Small intestine (tissue), 7 donors: ENCODE results near the gene DDX4. TPM values are rescaled to one million over a fixed set of nuclear protein-coding genes. Genes with fewer than 3 reads are reported as not detected.

Source experiments
- DNase-seq, 2 donors: peaks; one replicate each; pipeline versions ENCODE4 v3.0.0 to v3.0.0-alpha.2; 2013
- FAIRE-seq: peaks from 2 replicates; lab custom pipeline; 2012; peaks lifted over from hg19 to GRCh38; lab: Jason Lieb, UNC
- H3K27ac ChIP-seq, 3 donors: one replicate each; pipeline ENCODE4 v1.5.1; 2013; ENCODE audit warnings: low read length in 2 of 3, mild to moderate bottlenecking in 2 of 3, control low read depth in 1 of 3, inconsistent platforms in 1 of 3, low read depth in 1 of 3, moderate library complexity in 1 of 3
- H3K27me3 ChIP-seq, 3 donors: one replicate each; pipeline ENCODE4 v1.6.1; 2013; ENCODE audit warnings: low read length in 3 of 3, inconsistent platforms in 1 of 3; ENCODE audit not compliant: control insufficient read depth in 3 of 3, insufficient read depth in 3 of 3
- H3K36me3 ChIP-seq, 3 donors: one replicate each; pipeline ENCODE4 v1.6.1; 2013; ENCODE audit warnings: low read length in 3 of 3, inconsistent platforms in 1 of 3, low read depth in 1 of 3, mild to moderate bottlenecking in 1 of 3, moderate library complexity in 1 of 3; ENCODE audit not compliant: control insufficient read depth in 3 of 3, insufficient read depth in 2 of 3
- H3K4me1 ChIP-seq, 3 donors: one replicate each; pipeline ENCODE4 v1.6.1; 2013; ENCODE audit warnings: low read length in 2 of 3, inconsistent platforms in 1 of 3, low read depth in 1 of 3, mild to moderate bottlenecking in 1 of 3, moderate library complexity in 1 of 3; ENCODE audit not compliant: control insufficient read depth in 3 of 3, insufficient read depth in 2 of 3
- H3K4me3 ChIP-seq, 3 donors: one replicate each; pipeline ENCODE4 v1.5.1; 2013; ENCODE audit warnings: low read length in 3 of 3, control low read depth in 1 of 3, inconsistent platforms in 1 of 3, low read depth in 1 of 3, mild to moderate bottlenecking in 1 of 3, moderate library complexity in 1 of 3
- H3K9me3 ChIP-seq, 2 donors: one replicate each; pipeline ENCODE4 v1.6.1; 2013; ENCODE audit warnings: low read depth in 1 of 2, low read length in 1 of 2; ENCODE audit not compliant: control insufficient read depth in 2 of 2, insufficient read depth in 1 of 2
- WGBS, 3 donors: extraction: QIAGEN DNeasy Blood & Tissue Kit; methylation state at CpG; one replicate each; pipeline ENCODE4 v1.1.7; 2013; 5-methylcytosine and 5-hydroxymethylcytosine counted together
- polyA plus RNA-seq, 4 donors: library from polyadenylated mRNA; stranded (reverse) in 3 of 4; unstranded in 1 of 4; fragments of 200-250 nt in 3 of 4; fragments of 120-200 nt in 1 of 4; gene quantifications; one replicate each; pipeline versions ENCODE4 v1.2.1 to v1.2.3, GENCODE V29; 2013
- donor health status: healthy with polysubstance abuse.
- donor health status: control.
- donor health status: control.
- donor health status: Bipolar disorder and iron deficiency.
- donor health status: healthy.

The DDX4 gene
- polyA plus RNA-seq, 4 donors = 0.01 TPM; not detected in 3

DNA sequence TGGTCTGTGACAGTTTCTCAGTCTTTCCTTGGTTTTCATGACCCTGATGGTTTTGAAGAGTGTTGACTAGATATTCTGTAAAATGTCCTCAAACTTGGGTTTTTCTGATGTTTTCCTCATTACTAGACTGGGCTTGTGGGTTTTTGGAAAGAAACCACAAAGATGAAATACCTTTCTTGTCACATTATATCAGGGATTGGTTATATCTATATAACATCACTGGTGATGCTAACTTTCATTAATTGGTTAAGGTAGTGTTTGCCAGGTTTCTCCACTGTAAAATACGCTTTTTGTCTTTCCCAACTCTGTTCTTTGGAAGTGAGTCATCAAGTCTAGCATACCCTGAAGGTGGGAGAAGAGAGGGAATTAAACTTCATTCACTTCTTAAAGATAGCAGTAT, 110.0 kb downstream of the DDX4 start:
- Histone ChIP-seq H3K27ac (no peak overlapping the region), H3K4me1 (no peaks in the 10 kb centered on the region), H3K36me3 (no peaks in the 10 kb centered on the region), H3K4me3 (no peak overlapping the region), H3K27me3 (peaks cover 0 to 4% (median 3%) of the 10 kb centered on the region in 3 donors), H3K9me3 (peaks cover 0 to 5% of the 10 kb centered on the region in 2 donors)
- 68 to 85% (median 74%) methylated on average over 1 of the region's 1 CpG for WGBS, 3 donors
- no peak for DNase-seq
- no peak for FAIRE-seq

DNA sequence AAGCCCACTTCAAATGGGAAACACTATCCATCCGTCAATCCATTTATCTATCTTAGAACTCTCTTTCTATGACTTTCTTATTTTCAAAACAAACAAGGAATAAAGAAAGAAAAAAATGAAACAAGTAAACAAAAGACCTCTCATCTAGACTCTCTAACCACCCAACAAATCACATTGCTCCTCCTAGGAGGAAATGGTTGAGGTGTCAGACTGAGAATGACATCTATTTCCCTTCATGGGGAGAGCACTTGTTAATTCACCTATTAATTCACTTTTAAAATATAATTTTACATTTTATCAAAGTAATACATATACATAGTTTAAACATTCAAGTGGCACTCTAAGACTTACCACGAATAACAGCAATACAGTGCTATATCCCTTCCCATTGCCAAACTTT, 110.9 kb downstream of the DDX4 start:
- no peaks in the 10 kb centered on the region for H3K4me1 ChIP-seq
- WGBS, 3 donors = 80 to 86% (median 82%) methylated on average over 2 of the region's 2 CpGs
- FAIRE-seq (no peak), DNase-seq (no peak)
- H3K36me3 ChIP-seq = no peaks in the 10 kb centered on the region
- H3K4me3 ChIP-seq = no peak overlapping the region
- H3K9me3 ChIP-seq = peaks cover 0 to 5% of the 10 kb centered on the region in 2 donors
- H3K27me3 ChIP-seq = peaks cover 0 to 4% (median 3%) of the 10 kb centered on the region in 3 donors
- no peak overlapping the region for H3K27ac ChIP-seq

DNA sequence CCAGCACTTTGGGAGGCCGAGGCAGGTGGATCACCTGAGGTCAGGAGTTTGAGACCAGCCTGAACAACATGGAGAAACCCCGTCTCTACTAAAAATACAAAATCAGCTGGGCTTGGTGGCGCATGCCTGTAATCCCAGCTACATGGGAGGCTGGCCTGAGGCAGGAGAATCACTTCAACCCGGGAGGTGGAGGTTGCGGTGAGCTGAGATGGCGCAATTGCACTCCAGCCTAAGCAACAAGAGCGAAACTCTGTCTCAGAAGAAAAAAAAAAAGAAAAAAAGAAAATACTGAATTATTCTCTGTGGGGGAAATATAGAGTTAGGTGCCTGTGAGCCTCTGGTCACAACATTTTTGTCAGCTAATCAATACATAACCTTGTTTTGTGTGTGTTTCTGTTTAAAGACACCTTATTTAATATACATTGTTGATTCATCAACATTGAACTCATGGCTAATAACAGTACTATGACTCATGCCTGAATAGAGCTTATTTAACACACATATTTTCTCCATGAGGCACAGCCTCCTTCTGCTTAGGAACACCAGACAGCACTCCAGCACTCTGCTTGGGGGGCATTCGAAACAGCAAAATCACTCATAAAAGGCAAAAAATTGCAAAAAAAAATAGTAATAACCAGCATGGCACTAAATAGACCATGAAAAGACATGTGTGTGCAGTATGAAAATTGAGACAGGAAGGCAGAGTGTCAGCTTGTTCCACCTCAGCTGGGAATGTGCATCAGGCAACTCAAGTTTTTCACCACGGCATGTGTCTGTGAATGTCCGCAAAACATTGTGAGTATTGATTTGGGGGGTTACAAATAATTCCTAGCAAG, 113.2 kb downstream of the DDX4 start, which contains the start of gene IL31RA:
Gene IL31RA, plus strand, starts transcription at position 519 of the 836 bp plus-strand sequence. Its CDS starts 214 bp downstream, at position 733.
- WGBS, 3 donors = 88 to 92% (median 91%) methylated on average over 10 of the region's 10 CpGs
- peaks cover 0 to 4% (median 0%) of the 10 kb centered on the region in 3 donors for H3K27me3 ChIP-seq
- FAIRE-seq (no peak), DNase-seq (no peak)
- no peak within 1 kb of the TSS for H3K4me3 ChIP-seq
- H3K36me3 ChIP-seq = no peaks in the 10 kb centered on the region
- H3K4me1 ChIP-seq = no peaks in the 10 kb centered on the region
- H3K9me3 ChIP-seq = no peaks in the 10 kb centered on the region
- H3K27ac ChIP-seq = no peak within 1 kb of the TSS

DNA sequence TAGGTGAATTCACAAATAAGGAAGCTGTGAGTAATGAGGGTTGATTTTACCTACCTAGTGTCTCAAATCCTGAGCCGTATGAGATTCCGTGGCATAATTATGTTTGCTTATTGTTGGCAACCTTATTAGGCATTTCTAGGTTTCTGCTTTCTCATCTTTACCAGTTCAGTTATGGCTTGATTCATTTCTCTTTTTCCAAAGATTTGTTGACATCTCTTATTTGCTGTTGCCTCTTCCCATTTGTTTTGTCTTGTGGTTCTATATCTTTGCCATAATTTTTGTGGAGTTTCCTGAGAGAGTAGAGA, 113.8 kb downstream of the DDX4 start:
- FAIRE-seq = no peak
- 88 to 94% (median 89%) methylated on average over 2 of the region's 2 CpGs for WGBS, 3 donors

DNA sequence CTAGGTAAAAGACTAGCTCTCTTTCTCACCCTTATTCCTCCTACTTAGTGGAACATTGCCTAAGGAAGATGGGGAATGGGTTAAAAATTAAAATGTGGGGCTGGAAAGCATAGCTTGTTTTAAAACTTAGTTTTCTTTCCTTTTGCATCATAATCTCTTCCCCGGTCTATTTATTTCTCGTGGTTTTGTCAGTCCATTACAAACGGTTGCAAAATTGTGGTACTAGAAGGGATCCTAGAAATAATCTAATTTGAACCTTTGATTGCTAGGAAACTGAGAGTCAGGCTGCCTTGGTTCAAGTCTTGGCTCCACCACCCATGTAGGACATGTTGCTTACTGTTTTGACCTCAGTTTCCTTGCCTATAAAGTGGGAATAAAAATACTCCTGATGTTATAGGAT, 114.6 kb downstream of the DDX4 start:
- H3K9me3 ChIP-seq = no peaks in the 10 kb centered on the region
- FAIRE-seq (no peak), DNase-seq (no peak)
- no peak overlapping the region for H3K27ac ChIP-seq
- H3K27me3 ChIP-seq = peaks cover 0 to 4% (median 0%) of the 10 kb centered on the region in 3 donors
- no peak overlapping the region for H3K4me3 ChIP-seq
- no peaks in the 10 kb centered on the region for H3K36me3 ChIP-seq
- WGBS, 3 donors = 54 to 69% (median 61%) methylated on average over 3 of the region's 3 CpGs
- H3K4me1 ChIP-seq = no peaks in the 10 kb centered on the region

More for the DNA sequence above, 113.8 kb downstream of the DDX4 start:
- Histone ChIP-seq H3K9me3 (no peaks in the 10 kb centered on the region), H3K36me3 (no peaks in the 10 kb centered on the region), H3K27ac (no peak overlapping the region), H3K27me3 (peaks cover 0 to 4% (median 0%) of the 10 kb centered on the region in 3 donors), H3K4me1 (no peaks in the 10 kb centered on the region), H3K4me3 (no peak overlapping the region)
- no peak for DNase-seq

DNA sequence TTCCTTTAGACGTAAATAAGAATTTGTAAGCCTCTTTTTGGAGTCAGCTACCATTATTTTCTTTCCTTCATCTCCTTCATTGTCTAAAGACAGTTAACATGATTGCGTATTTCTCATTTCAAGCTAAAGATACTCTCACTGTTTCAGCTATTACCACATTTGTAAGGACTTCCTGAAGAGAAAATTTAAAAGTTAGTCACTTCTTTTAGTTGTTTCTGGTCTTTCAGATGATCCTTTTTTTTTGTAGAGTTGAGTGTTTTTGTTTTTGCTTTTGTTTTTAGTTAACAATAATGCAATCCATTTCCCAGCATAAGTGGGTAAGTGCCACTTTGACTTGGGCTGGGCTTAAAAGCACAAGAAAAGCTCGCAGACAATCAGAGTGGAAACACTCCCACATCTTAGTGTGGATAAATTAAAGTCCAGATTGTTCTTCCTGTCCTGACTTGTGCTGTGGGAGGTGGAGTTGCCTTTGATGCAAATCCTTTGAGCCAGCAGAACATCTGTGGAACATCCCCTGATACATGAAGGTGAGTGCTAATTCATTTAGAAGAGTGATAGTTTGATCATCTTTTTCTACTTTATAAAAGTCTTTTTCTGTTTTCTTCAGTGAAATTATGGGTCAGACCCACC, 115.3 kb downstream of the DDX4 start:
- H3K27me3 ChIP-seq = peaks cover 0 to 4% (median 0%) of the 10 kb centered on the region in 3 donors
- DNase-seq (no peak), FAIRE-seq (no peak)

DNA sequence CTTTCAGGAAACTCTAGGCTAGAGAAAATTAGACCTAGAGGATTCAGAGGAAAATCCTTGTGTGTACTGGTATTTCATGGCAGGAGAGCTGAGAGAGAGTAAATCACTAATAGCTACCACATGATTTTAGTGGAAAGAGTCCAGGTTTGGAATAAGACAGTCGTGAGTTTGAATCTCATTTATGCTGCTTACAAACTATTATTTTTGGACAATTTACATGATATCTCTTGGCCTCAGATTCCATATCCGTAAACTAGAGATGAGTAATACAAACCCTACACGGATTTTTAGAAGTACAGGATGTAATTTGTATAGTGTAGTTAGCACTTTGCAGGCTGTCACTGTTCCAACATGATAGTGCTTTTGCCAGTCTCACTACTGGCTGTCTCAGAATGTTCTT, 116.0 kb downstream of the DDX4 start:
- FAIRE-seq (no peak), DNase-seq (no peak)
- H3K36me3 ChIP-seq = no peaks in the 10 kb centered on the region
- H3K4me1 ChIP-seq = no peaks in the 10 kb centered on the region
- no peaks in the 10 kb centered on the region for H3K9me3 ChIP-seq
- WGBS, 3 donors = 55 to 69% (median 58%) methylated on average over 3 of the region's 3 CpGs
- H3K4me3 ChIP-seq = no peak overlapping the region
- H3K27ac ChIP-seq = no peak overlapping the region
- H3K27me3 ChIP-seq = peaks cover 0 to under 1% (median 0%) of the 10 kb centered on the region in 3 donors

More for the DNA sequence above, 115.3 kb downstream of the DDX4 start:
- H3K9me3 ChIP-seq = no peaks in the 10 kb centered on the region
- H3K4me1 ChIP-seq = no peaks in the 10 kb centered on the region
- 59 to 74% (median 70%) methylated on average over 3 of the region's 3 CpGs for WGBS, 3 donors
- H3K27ac ChIP-seq = no peak overlapping the region
- no peak overlapping the region for H3K4me3 ChIP-seq
- no peaks in the 10 kb centered on the region for H3K36me3 ChIP-seq

DNA sequence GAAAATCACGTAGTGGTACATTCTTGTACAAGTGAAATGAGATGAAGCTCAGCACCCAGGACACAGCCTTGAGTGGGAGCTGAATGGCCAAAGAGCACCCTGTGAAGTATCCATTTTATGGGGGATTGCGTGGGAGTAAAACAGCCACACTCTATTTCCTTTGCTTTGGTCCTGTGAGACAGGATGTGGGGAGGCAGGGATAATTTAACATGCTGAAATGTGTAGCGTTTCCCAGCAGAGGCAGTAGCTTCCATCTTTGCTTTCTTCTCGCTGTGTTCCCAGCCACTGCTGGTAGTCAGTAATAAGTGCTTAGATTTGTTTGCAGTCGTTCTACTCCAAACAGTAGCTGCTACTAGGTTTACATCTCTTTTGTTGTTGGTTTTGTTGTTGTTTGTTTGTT, 117.6 kb downstream of the DDX4 start:
- Histone ChIP-seq H3K4me3 (no peak overlapping the region), H3K27me3 (no peaks in the 10 kb centered on the region), H3K4me1 (no peaks in the 10 kb centered on the region), H3K36me3 (no peaks in the 10 kb centered on the region), H3K9me3 (no peaks in the 10 kb centered on the region), H3K27ac (no peak overlapping the region)
- WGBS, 3 donors = 49 to 71% (median 62%) methylated on average over 5 of the region's 5 CpGs
- FAIRE-seq = no peak
- DNase-seq = no peak
